ENCODE measurements around the gene MAML2.

Gene MAML2

GRCh38 chr11:96265220-96265737 lies 77.7 kb downstream of the MAML2 start:
- no peak for DNase-seq

GRCh38 chr11:96264364-96264763 lies 78.6 kb downstream of the MAML2 start:
- DNase-seq: no peak

DNA sequence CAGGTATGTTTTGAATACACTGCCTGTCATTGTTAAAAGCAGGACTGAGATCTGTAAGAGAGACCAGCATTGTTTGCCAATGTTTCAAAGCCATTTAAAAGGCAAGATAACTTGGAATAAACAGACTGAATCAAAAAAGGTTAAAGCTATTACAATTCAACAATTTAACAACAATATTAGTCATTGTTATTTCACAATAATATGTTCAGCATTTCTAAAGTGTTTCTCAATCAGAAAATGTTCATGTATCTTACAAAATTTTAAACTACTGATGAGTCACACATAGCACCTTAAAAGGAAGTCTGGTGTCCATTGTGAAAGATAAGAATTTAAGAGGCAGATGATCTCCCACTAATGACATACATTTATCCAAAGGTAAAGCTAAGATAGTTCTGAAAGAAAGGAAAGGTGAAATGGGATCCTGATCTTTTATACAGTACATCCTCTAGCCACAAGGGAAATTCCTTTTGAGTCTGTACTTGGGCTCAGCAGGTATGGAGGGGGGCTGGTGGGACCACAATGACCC lies 79.7 kb downstream of the MAML2 start:
- no peak for DNase-seq

DNA sequence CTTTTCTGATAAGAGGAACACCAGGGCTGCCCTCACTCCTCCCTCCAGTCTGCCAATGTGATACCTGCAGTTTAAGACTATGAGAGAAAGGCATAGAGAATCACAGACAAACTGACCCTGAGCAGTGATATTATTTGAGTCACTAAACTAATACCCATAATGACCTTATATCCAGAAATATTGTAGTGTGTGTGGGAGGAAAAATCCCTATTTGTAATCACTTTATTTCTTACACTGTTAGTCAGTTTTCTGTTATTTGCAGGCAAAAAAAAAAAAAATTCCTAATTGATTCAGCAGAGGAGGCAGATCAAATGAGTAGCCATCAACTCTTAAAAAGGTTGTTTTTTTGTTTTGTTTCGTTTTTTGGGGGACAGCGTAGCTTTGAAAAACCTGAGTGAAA lies 82.5 kb downstream of the MAML2 start:
- no peak for DNase-seq

DNA sequence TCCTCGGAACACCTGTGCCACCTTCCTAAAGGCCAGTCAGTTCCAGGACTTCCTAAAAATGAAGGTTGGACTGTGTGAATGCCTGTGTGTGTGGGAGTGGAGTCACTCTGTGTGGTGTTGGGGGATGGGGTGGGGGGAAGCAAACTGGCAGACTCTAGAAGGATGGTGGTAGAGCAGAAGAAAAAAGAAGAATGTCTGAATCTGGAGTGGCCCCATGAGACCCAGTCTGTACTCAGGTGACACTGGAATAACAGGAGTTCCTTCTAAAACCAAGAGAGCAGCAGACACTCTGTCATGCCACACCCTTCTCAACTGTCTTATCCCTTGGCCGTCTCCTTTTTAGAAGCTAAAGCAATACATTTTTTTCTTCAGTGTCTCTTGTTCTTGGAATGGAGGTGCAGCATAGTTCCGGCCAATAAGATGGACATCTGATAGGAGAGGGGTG lies 82.9 kb downstream of the MAML2 start:
- no peak for DNase-seq

DNA sequence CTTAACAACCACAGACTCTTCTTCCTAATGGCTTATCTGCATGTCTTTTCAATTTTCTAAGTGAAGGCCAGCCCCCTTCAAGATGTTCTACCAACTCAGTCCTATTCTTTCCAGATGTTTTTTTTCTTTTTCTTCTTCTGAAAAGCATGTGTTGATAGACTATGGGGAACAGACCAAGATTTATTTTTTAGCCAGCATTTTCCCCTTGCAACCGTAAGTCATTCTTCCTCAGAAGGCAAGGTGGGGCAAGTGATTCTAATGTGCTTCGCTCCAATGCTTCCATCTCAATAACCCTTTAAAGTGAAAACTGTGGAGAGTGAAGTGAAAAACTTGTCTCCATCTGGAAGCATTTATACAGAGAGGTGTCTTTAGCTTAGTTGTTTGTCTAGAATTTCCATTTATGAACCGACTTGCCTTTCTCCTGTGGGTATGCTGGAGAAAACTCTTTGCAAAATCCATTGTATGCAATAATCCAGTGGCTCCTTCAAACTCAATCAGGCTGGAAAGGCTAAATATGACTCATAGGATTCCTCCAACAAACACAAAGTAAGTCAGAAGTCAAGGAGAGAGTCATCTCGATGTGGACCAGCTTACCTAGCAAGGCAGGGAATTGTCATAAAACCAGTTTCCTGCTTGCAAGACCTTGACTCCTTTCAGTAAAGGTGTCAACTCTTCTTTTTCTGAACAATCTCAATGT lies 83.7 kb downstream of the MAML2 start:
- no peak for DNase-seq

GRCh38 chr11:96257972-96258934 lies 84.7 kb downstream of the MAML2 start:
- DNase-seq: no peak

GRCh38 chr11:96257036-96257435 lies 86.0 kb downstream of the MAML2 start:
- no peak for DNase-seq

GRCh38 chr11:96256215-96257011 lies 86.6 kb downstream of the MAML2 start:
- DNase-seq: no peak

DNA sequence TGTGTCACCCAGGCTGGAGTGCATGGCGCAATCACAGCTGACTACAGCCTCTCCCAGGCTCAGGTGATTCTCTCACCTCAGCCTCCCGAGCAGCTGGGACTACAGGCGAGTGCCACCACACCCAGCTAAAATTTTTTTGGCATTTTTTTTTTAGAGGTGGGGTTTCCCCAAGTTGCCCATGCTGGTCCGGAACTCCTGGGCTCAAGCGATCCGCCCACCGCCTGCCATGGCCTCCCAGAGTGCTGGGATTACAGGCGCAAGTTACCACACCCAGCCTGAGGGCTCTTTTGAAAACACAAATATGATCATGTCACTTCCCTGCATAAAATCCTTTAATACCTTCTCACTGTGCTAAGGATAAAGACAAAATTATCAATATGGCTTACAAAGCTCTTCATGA lies 88.1 kb downstream of the MAML2 start:
- no peak for DNase-seq

GRCh38 chr11:96254087-96254486 lies 88.9 kb downstream of the MAML2 start:
- DNase-seq: no peak

- no peak for DNase-seq
Observed at GRCh38 chr11:96246718-96247552, 96.1 kb downstream of the MAML2 start.

GRCh38 chr11:96242971-96243647 lies 99.9 kb downstream of the MAML2 start:
- DNase-seq: peak; percentile 86

GRCh38 chr11:96242191-96242847 lies 100.7 kb downstream of the MAML2 start:
- DNase-seq: no peak

DNA sequence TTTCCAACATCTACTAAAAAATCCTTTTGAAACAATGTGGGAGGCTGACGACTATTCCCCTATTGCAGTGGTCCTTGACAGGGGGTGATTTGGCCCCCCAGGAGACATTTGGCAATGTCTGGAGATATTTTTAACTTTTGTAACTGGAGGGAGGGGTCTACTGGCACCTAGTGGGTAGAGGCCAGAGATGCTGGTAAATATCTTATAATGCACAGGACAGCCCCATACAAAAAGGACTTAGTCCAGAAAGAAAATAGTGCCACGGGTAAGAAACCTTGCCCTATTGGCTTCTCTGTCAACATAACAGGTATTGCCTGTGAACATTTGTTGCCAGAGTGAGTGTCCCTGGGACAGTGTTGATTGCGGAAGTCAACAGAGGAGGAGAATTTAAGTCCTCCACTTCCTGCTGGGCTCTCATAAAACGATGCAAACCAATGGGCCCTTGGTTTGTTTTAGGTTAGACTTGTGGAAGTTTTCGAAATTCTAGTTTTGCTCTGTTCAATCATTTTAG lies 101.6 kb downstream of the MAML2 start:
- DNase-seq: no peak

- DNase-seq: no peak
Observed at GRCh38 chr11:96238563-96239135, 104.3 kb downstream of the MAML2 start.

GRCh38 chr11:96237766-96238266 lies 105.2 kb downstream of the MAML2 start:
- DNase-seq: no peak

GRCh38 chr11:96235751-96236150 lies 107.2 kb downstream of the MAML2 start:
- DNase-seq: peak; percentile 76

DNA sequence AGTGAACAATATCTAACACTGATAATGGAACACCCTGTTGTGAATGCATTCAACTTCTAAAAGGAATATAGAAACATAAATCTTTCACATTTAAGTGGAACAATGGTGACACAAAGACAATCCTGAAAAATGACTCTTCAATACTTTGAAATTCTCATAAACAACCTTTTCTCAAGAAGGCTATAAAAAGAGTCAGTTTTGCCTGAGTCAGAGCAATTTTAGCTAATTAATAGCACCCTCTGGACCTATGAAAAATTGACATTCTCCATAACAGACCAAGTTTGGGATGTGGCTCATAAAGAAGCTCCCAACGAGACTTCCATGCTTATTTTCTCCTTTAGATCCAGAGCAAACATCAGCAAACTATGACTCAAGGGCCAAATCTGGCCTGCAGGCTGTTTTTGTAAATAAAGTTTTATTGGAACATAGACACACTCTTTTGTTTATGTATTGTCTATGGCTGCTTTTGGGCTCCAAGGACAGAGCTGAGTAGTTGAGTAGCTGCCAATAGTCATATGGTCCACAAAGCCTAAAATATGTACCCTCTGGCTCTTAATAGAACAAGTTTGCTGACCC lies 108.0 kb downstream of the MAML2 start:
- DNase-seq: no peak
